Gastrocnemius medialis (tissue), 4 donors: Measurements from ENCODE around the gene SRP54.

ENCODE experiments used
- POLR2A ChIP-seq, 2 donors: fragments of 450-650 bp; IDR thresholded peaks; one replicate each; pipeline ENCODE4 v1.6.1; 2017; ENCODE audit warnings: antibody characterized with exemption in 2 of 2, mild to moderate bottlenecking in 2 of 2, moderate library complexity in 2 of 2
- TF ChIP-seq, protein P1 (sequence below), 5 experiments: fragments of 450-650 bp in 3 of 5; fragments of 200-600 bp in 2 of 5; sonication (generic) in 2 of 5; IDR thresholded peaks in 4 of 5; conservative IDR thresholded peaks in 1 of 5; 1 replicate in 4 of 5; 2 replicates in 1 of 5; pipeline ENCODE4 v1.5.1; 2016 to 2019; ENCODE audit warnings: antibody characterized with exemption in 5 of 5, mild to moderate bottlenecking in 3 of 5, moderate library complexity in 3 of 5

DNA sequence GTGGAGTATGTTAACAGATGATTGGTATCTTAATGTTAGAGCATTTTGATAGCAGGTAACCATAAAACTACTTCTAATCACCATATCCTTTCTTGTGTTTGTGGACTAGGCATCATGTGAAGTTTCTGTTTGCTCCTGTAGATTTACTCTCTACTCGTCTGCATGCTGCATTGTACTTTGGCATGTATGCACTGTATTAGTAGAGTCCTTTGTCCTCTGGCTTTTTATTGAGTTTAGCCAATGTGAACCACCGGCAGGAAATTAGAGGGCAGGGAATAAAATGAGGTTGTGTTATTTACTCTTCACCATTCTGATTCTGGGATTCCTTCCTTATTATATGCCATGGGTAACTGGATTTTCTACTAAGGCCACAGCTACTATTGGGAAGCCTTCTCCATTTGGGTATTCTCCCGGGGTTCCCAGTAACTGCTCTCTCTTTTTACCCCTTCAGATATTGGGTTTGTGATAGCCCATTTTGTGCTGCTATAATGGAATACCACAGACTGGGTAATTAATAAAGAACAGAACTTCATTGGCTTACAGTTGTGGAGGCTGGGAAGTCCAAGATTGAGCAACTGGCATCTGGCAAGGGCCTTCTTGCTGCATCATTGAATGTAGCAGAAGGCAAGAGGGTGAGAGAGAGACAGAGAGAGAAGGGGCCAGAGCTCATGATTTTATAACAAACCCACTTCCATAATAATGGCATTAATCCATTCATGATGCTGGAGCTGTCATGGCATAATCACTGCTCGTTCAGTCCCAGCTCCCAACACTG lies 85.6 kb downstream of the SRP54 start:
- no peak for TF ChIP-seq POLR2A (IDR thresholded peaks at IDR 0.05)
- TF ChIP-seq, protein P1, sequence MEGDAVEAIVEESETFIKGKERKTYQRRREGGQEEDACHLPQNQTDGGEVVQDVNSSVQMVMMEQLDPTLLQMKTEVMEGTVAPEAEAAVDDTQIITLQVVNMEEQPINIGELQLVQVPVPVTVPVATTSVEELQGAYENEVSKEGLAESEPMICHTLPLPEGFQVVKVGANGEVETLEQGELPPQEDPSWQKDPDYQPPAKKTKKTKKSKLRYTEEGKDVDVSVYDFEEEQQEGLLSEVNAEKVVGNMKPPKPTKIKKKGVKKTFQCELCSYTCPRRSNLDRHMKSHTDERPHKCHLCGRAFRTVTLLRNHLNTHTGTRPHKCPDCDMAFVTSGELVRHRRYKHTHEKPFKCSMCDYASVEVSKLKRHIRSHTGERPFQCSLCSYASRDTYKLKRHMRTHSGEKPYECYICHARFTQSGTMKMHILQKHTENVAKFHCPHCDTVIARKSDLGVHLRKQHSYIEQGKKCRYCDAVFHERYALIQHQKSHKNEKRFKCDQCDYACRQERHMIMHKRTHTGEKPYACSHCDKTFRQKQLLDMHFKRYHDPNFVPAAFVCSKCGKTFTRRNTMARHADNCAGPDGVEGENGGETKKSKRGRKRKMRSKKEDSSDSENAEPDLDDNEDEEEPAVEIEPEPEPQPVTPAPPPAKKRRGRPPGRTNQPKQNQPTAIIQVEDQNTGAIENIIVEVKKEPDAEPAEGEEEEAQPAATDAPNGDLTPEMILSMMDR (IDR thresholded peaks at IDR 0.05 in 4 of 5, conservative IDR thresholded peaks at IDR 0.05 in 1 of 5), result no peak
